ENCODE results near the gene NPB.

Gene NPB

GRCh38 chr17:81885869-81886548 is 16.0 kb upstream of the NPB start:
- DNase-seq (ENCODE audit: extremely low spot score) = no peak
- ChIA-PET POLR2A (interaction anchor here (2.4 to 3.8 kb wide), 2 partner anchors 13 to 16 kb away, joined by 10 to 30 read pairs; partner anchors contain the start of gene ARHGDIA), CTCF (no interaction called here)
- TF ChIP-seq CTBP1 (IDR thresholded peaks at IDR 0.05; ENCODE audit: borderline replicate concordance) = no peak
- no peak for TF ChIP-seq HDGF (IDR thresholded peaks at IDR 0.05; ENCODE audit: borderline replicate concordance)
- TF ChIP-seq ELF4 (IDR thresholded peaks at IDR 0.05) = no peak
- TF ChIP-seq ARNT (IDR thresholded peaks at IDR 0.05) = no peak
- no peak for TF ChIP-seq LEF1 (IDR thresholded peaks at IDR 0.05; ENCODE audit: borderline replicate concordance)
- TF ChIP-seq SUZ12 (IDR thresholded peaks at IDR 0.05) = no peak
- no peak for TF ChIP-seq FOXM1 (IDR thresholded peaks at IDR 0.05; ENCODE audit: borderline replicate concordance)
- TF ChIP-seq L3MBTL2 (conservative IDR thresholded peaks at IDR 0.05) = no peak
- TF ChIP-seq BHLHE40 (IDR thresholded peaks at IDR 0.05; ENCODE audit: borderline replicate concordance) = no peak

DNA sequence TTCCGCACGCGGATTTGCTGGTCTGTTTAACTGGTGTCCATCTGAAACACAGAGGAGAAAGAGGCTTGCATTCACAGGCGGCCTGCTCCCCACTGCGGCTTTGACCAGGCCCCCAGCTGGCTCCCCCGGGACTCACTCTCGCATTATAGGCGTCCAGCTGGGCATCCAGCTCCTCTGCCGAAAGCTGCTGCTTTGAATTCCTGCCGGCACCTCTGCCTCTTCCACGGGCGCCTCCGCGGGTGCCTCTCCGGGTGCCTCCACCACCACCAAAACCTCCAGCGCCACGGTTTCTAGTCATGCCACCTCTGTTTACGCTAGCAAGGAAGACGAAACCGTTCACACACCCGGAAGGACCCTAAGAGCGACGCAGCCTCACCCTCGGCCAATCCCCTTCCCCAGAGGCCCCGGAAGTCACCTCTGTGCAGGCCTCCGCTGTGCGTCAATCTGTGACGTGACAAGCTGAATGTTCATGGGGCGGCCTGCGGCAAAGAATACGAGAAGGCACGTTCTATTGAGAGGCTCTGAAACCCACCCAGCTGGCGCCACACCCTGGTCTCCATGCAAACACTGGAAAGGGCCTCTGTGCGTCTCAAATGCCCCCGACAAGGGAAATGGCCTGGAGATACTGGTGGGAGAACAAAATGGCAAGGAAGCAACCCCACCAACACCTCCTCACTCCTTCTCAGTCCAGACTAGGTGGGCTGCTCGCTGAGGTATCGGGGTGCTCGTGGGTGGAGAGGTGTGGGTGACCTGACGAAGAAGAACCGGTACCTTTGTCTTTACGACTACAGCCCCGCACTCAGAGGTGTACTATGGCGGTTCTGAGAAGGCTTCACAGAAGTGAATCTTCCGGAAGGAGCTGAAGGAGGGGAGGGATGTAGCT is 13.7 kb upstream of the NPB start:
- ChIA-PET POLR2A (interaction anchor here (0.8 kb wide), 1 partner anchor 21 kb away, joined by 3 read pairs; no protein-coding TSS in a partner anchor), CTCF (no interaction called here)
- DNase-seq (ENCODE audit: extremely low spot score) = no peak
- TF ChIP-seq BHLHE40 (IDR thresholded peaks at IDR 0.05; ENCODE audit: borderline replicate concordance) = no peak
- no peak for TF ChIP-seq HDGF (IDR thresholded peaks at IDR 0.05; ENCODE audit: borderline replicate concordance)
- no peak for TF ChIP-seq ZNF384 (IDR thresholded peaks at IDR 0.05)
- TF ChIP-seq NFRKB (IDR thresholded peaks at IDR 0.05) = no peak
- no peak for TF ChIP-seq PKNOX1 (IDR thresholded peaks at IDR 0.05)
- no peak for TF ChIP-seq CTBP1 (IDR thresholded peaks at IDR 0.05; ENCODE audit: borderline replicate concordance)
- TF ChIP-seq SP1 (IDR thresholded peaks at IDR 0.05) = no peak
- TF ChIP-seq TARDBP (IDR thresholded peaks at IDR 0.05) = no peak
- no peak for TF ChIP-seq LEF1 (IDR thresholded peaks at IDR 0.05; ENCODE audit: borderline replicate concordance)
- TF ChIP-seq FOXM1 (IDR thresholded peaks at IDR 0.05; ENCODE audit: borderline replicate concordance) = no peak
- no peak for TF ChIP-seq SUZ12 (IDR thresholded peaks at IDR 0.05)

DNA sequence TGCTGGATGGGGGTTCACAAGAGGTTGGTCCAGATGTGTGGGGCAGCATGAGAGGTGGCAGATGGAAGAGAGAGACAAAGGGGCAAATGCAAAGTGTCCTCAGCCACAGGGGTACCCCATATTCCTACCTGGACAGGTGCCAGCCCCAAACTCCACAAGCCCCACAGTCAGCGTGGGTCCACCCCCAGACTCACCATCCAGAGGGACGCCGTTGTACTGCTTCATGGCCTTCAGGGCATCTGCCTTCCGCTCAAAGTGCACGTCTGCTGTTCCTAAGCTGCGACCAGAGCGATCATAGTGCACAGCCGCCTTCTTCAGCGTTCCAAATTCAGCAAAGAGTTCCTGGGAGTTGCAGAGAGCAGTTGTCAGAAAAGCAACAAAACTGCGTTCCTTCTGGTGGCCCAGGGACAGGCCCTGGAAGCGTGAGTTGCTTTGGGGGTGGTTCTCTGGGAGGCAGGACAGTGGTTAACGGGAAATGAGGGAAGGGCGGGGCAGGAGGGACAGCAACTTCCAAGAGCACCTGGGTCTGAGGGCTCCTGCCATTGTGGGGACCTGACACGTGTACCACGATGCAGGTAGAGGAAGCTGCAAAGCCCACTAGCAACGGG is 12.9 kb upstream of the NPB start:
- CTCF ChIA-PET = no interaction called here
- DNase-seq (ENCODE audit: extremely low spot score) = no peak
- POLR2A ChIA-PET = no interaction called here
- TF ChIP-seq SUZ12 (IDR thresholded peaks at IDR 0.05) (no peak), PKNOX1 (IDR thresholded peaks at IDR 0.05) (no peak), HDGF (IDR thresholded peaks at IDR 0.05; ENCODE audit: borderline replicate concordance) (no peak), SP1 (IDR thresholded peaks at IDR 0.05) (no peak), ELF4 (IDR thresholded peaks at IDR 0.05) (no peak), L3MBTL2 (conservative IDR thresholded peaks at IDR 0.05) (no peak), FOXK2 (IDR thresholded peaks at IDR 0.05) (no peak), NFRKB (IDR thresholded peaks at IDR 0.05) (no peak), CTBP1 (IDR thresholded peaks at IDR 0.05; ENCODE audit: borderline replicate concordance) (no peak), ZNF384 (IDR thresholded peaks at IDR 0.05) (no peak), ARNT (IDR thresholded peaks at IDR 0.05) (no peak), FOXA1 (IDR thresholded peaks at IDR 0.05) (no peak), TARDBP (IDR thresholded peaks at IDR 0.05) (no peak), LEF1 (IDR thresholded peaks at IDR 0.05; ENCODE audit: borderline replicate concordance) (no peak)

DNA sequence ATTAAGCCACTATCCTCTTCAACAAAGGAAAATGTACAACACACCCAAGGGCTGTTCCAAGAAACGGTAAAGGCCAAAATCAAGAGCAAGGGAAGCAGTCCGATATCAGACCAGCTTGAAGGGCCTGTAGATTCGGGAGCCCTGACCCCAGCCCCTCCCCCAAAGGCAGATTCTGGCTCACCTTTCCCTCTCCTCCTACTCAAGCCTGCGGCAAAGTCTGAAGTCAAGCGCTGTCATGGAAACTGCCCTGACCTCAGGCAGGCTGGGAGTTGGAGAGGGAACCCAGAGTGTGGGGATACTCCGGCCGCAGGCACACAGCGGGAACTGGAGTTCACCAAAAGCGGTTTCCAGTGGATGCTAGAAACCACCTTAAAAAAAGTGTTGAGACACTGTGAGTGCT is 12.4 kb upstream of the NPB start:
- POLR2A ChIA-PET = no interaction called here
- TF ChIP-seq BHLHE40 (IDR thresholded peaks at IDR 0.05; ENCODE audit: borderline replicate concordance) (no peak), FOXM1 (IDR thresholded peaks at IDR 0.05; ENCODE audit: borderline replicate concordance) (no peak), SP1 (IDR thresholded peaks at IDR 0.05) (no peak), ARNT (IDR thresholded peaks at IDR 0.05) (no peak), SUZ12 (IDR thresholded peaks at IDR 0.05) (no peak), FOXK2 (IDR thresholded peaks at IDR 0.05) (no peak), CTBP1 (IDR thresholded peaks at IDR 0.05; ENCODE audit: borderline replicate concordance) (no peak), ELF4 (IDR thresholded peaks at IDR 0.05) (no peak)
- no peak for DNase-seq (ENCODE audit: extremely low spot score)
- CTCF ChIA-PET = no interaction called here

- DNase-seq (ENCODE audit: extremely low spot score) = peak; percentile 38
- TF ChIP-seq FOXM1 (IDR thresholded peaks at IDR 0.05; ENCODE audit: borderline replicate concordance) (no peak), TARDBP (IDR thresholded peaks at IDR 0.05) (no peak), HDGF (IDR thresholded peaks at IDR 0.05; ENCODE audit: borderline replicate concordance) (no peak), LEF1 (IDR thresholded peaks at IDR 0.05; ENCODE audit: borderline replicate concordance) (no peak), L3MBTL2 (conservative IDR thresholded peaks at IDR 0.05) (no peak), SP1 (IDR thresholded peaks at IDR 0.05) (no peak), ZNF384 (IDR thresholded peaks at IDR 0.05) (no peak), NFRKB (IDR thresholded peaks at IDR 0.05) (no peak), FOXA1 (IDR thresholded peaks at IDR 0.05) (no peak), PKNOX1 (IDR thresholded peaks at IDR 0.05) (no peak)
- ChIA-PET POLR2A (interaction anchor here (1.8 to 3.7 kb wide), 2 partner anchors 18 to 21 kb away, joined by 10 to 21 read pairs; partner anchors contain the start of gene ARHGDIA), CTCF (no interaction called here)
These were observed 11.4 kb upstream of the NPB start for GRCh38 chr17:81890447-81891302.
